ENCODE data around the gene ACOXL. TPM values are rescaled to one million over a fixed set of nuclear protein-coding genes. Genes with fewer than 3 reads are reported as not detected.

The ACOXL gene
- total and polyA plus RNA-seq, 10 of the 15 experiments (the other 5 are each of a cell fraction or from before 2014, with no cell fraction given) = 0.05 to 1.3 (median 0.71) TPM

DNA sequence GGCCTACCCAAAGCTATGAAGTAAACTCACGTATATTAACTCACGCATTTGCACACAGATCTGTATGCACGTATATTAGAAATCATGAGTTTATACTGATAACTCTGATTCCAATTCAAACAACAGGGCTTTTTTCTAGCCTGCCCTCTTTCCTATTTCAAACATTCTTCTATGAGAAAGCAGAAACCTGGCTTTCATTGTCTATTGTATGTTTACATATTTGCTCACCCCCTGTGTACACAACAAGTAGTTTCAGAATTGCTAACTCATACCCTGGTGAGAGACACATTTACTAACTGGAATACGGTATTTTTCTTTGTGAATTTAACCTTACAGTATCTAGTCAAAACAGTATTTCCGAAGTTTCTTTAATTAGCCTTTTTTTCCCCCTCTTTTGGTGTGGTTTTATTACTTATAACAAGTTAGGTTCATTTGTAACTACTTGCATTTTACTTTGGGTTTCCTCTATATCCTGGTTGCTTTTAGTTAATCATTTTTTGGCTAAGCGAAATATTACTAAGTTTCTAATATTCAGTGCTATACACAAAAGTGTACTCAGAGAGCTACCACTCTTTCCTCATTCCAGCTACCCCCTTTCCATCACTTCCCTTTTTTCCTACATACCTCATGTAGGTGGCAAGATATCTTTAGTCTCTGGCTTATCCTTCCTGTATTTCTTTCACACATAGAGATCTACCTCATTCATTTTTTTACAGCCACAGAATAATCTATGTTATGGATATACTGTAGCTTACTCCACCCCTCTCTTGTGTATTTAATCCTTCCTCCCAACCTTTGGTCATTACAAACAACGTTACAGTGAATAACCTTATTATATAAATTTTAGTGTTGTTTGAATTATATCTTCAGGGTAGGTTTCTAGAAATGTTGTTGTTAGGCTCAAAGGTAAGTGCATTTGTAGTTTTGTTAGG lies 275.6 kb downstream of the ACOXL start:
- RAD21 ChIA-PET (ENCODE audit: unreplicated experiment) = no interaction called here
- BruUV-seq (replicated peaks) = no TSS peak
- Histone ChIP-seq H3K4me1 (ENCODE audit: control insufficient read depth, insufficient read depth, low read length) (no peaks in the 10 kb centered on the region), H3K9me3 (replicated peaks; ENCODE audit: control insufficient read depth, insufficient read depth, low read length) (no peaks in the 10 kb centered on the region; the same call in 2 of the 3 replicates), H2AFZ (ENCODE audit: control insufficient read depth, low read depth, low read length) (no peak overlapping the region), H3K27me3 (replicated peaks in 1 of 2; ENCODE audit: control insufficient read depth in 2 of 2, insufficient read depth in 2 of 2, low read length in 1 of 2) (no peaks in the 10 kb centered on the region), H3K79me2 (ENCODE audit: control insufficient read depth, insufficient read depth, low read length) (no peaks in the 10 kb centered on the region), H3K27ac (ENCODE audit: control insufficient read depth, insufficient read depth) (no peak overlapping the region), H3K4me3 (no peak overlapping the region), H3K36me3 (ENCODE audit: control insufficient read depth in 2 of 2, insufficient read depth in 2 of 2, low read length in 1 of 2) (no peaks in the 10 kb centered on the region), H4K20me1 (ENCODE audit: control insufficient read depth, insufficient read depth) (no peaks in the 10 kb centered on the region), H3K9ac (ENCODE audit: control insufficient read depth, insufficient read depth, low read length) (no peak overlapping the region), H3K4me2 (ENCODE audit: control insufficient read depth, insufficient read depth) (no peak overlapping the region)
- SMC1A ChIA-PET (ENCODE audit: uncharacterized antibody, unreplicated experiment) = no interaction called here
- in situ Hi-C loops (cut with MboI) = no loop called here
- intact Hi-C loops (cut with micrococcal nuclease; ENCODE audit: unreplicated experiment) = no loop called here
- CTCF ChIA-PET = interaction anchor here (0.8 kb wide), 1 partner anchor 35 kb away, joined by 3 read pairs; no protein-coding TSS in a partner anchor
- FAIRE-seq (peak; percentile 18), ATAC-seq (no peak), DNase-seq (ENCODE audit: low read depth, low spot score) (no peak)
- POLR2A ChIA-PET = interaction anchor here (0.5 kb wide), 1 partner anchor 194 kb away, joined by 4 read pairs; no protein-coding TSS in a partner anchor
- 42% methylated on average over 7 of the region's 7 CpGs for WGBS (ENCODE audit: insufficient coverage, insufficient replicate concordance, low lambda C conversion rate, missing lambda C conversion rate)
- no peak for TF ChIP-seq NR2C1 (IDR thresholded peaks at IDR 0.05)
- TF ChIP-seq PRDM15 (CRISPR knock-in tag; IDR thresholded peaks at IDR 0.05) = no peak
- TF ChIP-seq IKZF2 (IDR thresholded peaks at IDR 0.05) = no peak
- TF ChIP-seq CBFB (IDR thresholded peaks at IDR 0.05; ENCODE audit: low read depth) = no peak

Measured in GM12878 (cell line).